ENCODE results near the gene FKBP1A.

The FKBP1A gene

GRCh38 chr20:1331801-1332453 lies 60.9 kb downstream of the FKBP1A start:
- DNase-seq (ENCODE audit: low read depth) = no peak

GRCh38 chr20:1331101-1331500 lies 61.8 kb downstream of the FKBP1A start:
- DNase-seq (ENCODE audit: low read depth) = no peak

GRCh38 chr20:1330075-1330830 lies 62.6 kb downstream of the FKBP1A start:
- DNase-seq (ENCODE audit: low read depth) = no peak

- no peak for DNase-seq (ENCODE audit: low read depth)
These were observed 64.0 kb downstream of the FKBP1A start, which contains the start of gene SDCBP2 for GRCh38 chr20:1328680-1329330. SDCBP2 (minus strand) TSS chr20:1329139; CDS start chr20:1320416, 8,723 bp downstream.

GRCh38 chr20:1327827-1328679 lies 64.8 kb downstream of the FKBP1A start:
- DNase-seq (ENCODE audit: low read depth) = no peak

- no peak for DNase-seq (ENCODE audit: low read depth)
These were observed 65.6 kb downstream of the FKBP1A start for GRCh38 chr20:1327241-1327653.

- DNase-seq (ENCODE audit: low read depth) = no peak
These were observed 66.6 kb downstream of the FKBP1A start for GRCh38 chr20:1326031-1326930.

GRCh38 chr20:1325173-1326030 lies 67.5 kb downstream of the FKBP1A start:
- DNase-seq (ENCODE audit: low read depth) = peak; percentile 99

- DNase-seq (ENCODE audit: low read depth) = peak; percentile 17
These were observed 68.2 kb downstream of the FKBP1A start for GRCh38 chr20:1324598-1325172.

GRCh38 chr20:1323830-1324597 lies 68.8 kb downstream of the FKBP1A start:
- DNase-seq (ENCODE audit: low read depth) = no peak

- DNase-seq (ENCODE audit: low read depth) = no peak
These were observed 69.6 kb downstream of the FKBP1A start for GRCh38 chr20:1323256-1323655.

- no peak for DNase-seq (ENCODE audit: low read depth)
These were observed 70.2 kb downstream of the FKBP1A start for GRCh38 chr20:1322511-1323245.

GRCh38 chr20:1321654-1321939 lies 71.3 kb downstream of the FKBP1A start:
- DNase-seq (ENCODE audit: low read depth) = no peak

GRCh38 chr20:1320902-1321653 lies 71.8 kb downstream of the FKBP1A start:
- DNase-seq (ENCODE audit: low read depth) = no peak

- DNase-seq (ENCODE audit: low read depth) = no peak
These were observed 72.8 kb downstream of the FKBP1A start for GRCh38 chr20:1320016-1320415.

- DNase-seq (ENCODE audit: low read depth) = no peak
These were observed 73.4 kb downstream of the FKBP1A start for GRCh38 chr20:1319462-1319861.

- no peak for DNase-seq (ENCODE audit: low read depth)
These were observed 73.8 kb downstream of the FKBP1A start for GRCh38 chr20:1319051-1319450.
